ENCODE data around the gene AHCYL2.

Gene AHCYL2

GRCh38 chr7:129388333-129389098 lies 163.7 kb downstream of the AHCYL2 start:
- TF ChIP-seq EZH2 (IDR thresholded peaks at IDR 0.05; ENCODE audit: borderline replicate concordance, low read length) (no peak), CTCF (IDR thresholded peaks at IDR 0.05; ENCODE audit: low read length) (no peak)
- H3K79me2 ChIP-seq (ENCODE audit: insufficient read depth, low read length): no peaks in the 10 kb centered on the region
- no peaks in the 10 kb centered on the region for H3K27me3 ChIP-seq (ENCODE audit: insufficient read depth, low read length)
- H3K9ac ChIP-seq (ENCODE audit: low read length): no peak overlapping the region
- H3K4me1 ChIP-seq (ENCODE audit: insufficient read depth, low read length, severe bottlenecking): no peaks in the 10 kb centered on the region
- H3K9me3 ChIP-seq (ENCODE audit: low read length): no peaks in the 10 kb centered on the region
- no peaks in the 10 kb centered on the region for H4K20me1 ChIP-seq (ENCODE audit: insufficient read depth, low read length)
- H3K4me2 ChIP-seq (ENCODE audit: low read length): no peak overlapping the region
- H3K27ac ChIP-seq (ENCODE audit: low read depth, low read length, poor library complexity, severe bottlenecking): no peak overlapping the region
- H3F3A ChIP-seq (ENCODE audit: insufficient read depth, low read length): no peaks in the 10 kb centered on the region
- no peaks in the 10 kb centered on the region for H3K36me3 ChIP-seq (ENCODE audit: insufficient read depth, low read length)
- no peak overlapping the region for H3K4me3 ChIP-seq (ENCODE audit: low read depth, low read length, poor library complexity, severe bottlenecking)
- H3K9me2 ChIP-seq (ENCODE audit: low read depth, low read length): no peaks in the 10 kb centered on the region
- H2AFZ ChIP-seq (ENCODE audit: low read length): no peak overlapping the region

DNA sequence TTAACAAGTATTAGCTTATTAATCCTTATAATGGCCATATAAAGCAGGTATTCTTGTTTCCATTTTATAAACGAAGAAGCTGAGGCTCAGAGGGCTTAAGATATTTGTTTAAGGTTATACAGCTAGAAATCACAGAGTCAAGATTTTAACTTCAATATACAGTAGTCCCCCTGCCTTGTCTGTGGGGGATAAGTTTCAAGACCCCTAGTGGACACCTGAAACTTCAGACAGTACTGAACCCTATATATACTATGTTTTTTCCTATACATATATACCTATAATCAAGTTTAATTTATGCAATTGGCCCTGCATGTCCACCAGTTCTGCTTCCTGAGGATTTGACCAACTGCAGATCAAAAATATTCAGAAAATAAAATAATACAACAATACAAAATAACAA lies 165.0 kb downstream of the AHCYL2 start:
- H3K4me2 ChIP-seq (ENCODE audit: low read length): no peak overlapping the region
- TF ChIP-seq CTCF (IDR thresholded peaks at IDR 0.05; ENCODE audit: low read length) (peak; percentile 41; the same call in 1 of the 2 replicates), EZH2 (IDR thresholded peaks at IDR 0.05; ENCODE audit: borderline replicate concordance, low read length) (no peak)
- no peak overlapping the region for H2AFZ ChIP-seq (ENCODE audit: low read length)
- H4K20me1 ChIP-seq (ENCODE audit: insufficient read depth, low read length): no peaks in the 10 kb centered on the region
- no peak overlapping the region for H3K9ac ChIP-seq (ENCODE audit: low read length)
- H3K27me3 ChIP-seq (ENCODE audit: insufficient read depth, low read length): no peaks in the 10 kb centered on the region
- no peaks in the 10 kb centered on the region for H3K4me1 ChIP-seq (ENCODE audit: insufficient read depth, low read length, severe bottlenecking)
- H3K9me3 ChIP-seq (ENCODE audit: low read length): no peaks in the 10 kb centered on the region
- H3K9me2 ChIP-seq (ENCODE audit: low read depth, low read length): no peaks in the 10 kb centered on the region
- H3K79me2 ChIP-seq (ENCODE audit: insufficient read depth, low read length): no peaks in the 10 kb centered on the region
- no peak overlapping the region for H3K4me3 ChIP-seq (ENCODE audit: low read depth, low read length, poor library complexity, severe bottlenecking)
- no peaks in the 10 kb centered on the region for H3K36me3 ChIP-seq (ENCODE audit: insufficient read depth, low read length)
- no peak overlapping the region for H3K27ac ChIP-seq (ENCODE audit: low read depth, low read length, poor library complexity, severe bottlenecking)
- no peaks in the 10 kb centered on the region for H3F3A ChIP-seq (ENCODE audit: insufficient read depth, low read length)

DNA sequence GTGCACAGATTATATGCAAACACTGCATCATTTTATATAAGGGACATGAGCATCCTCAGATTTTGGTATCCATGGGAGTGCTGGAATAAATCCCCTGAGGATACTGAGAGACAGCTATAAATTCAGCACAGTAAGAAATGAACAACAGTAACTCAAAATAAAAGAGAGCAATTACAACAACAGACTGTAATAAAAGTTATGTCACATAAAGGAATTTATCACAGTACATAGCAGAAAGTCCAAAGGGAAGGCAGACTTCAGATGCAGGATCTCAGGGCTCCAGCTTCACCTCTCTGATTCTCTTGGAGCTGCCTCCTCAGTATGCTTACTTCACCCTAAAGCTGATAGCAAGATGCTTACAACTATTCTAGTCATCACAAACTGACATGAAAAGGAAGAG lies 165.5 kb downstream of the AHCYL2 start:
- Histone ChIP-seq H3K4me2 (ENCODE audit: low read length) (no peak overlapping the region), H3K27me3 (ENCODE audit: insufficient read depth, low read length) (no peaks in the 10 kb centered on the region), H3F3A (ENCODE audit: insufficient read depth, low read length) (no peaks in the 10 kb centered on the region), H3K27ac (ENCODE audit: low read depth, low read length, poor library complexity, severe bottlenecking) (no peak overlapping the region), H3K9me2 (ENCODE audit: low read depth, low read length) (no peaks in the 10 kb centered on the region), H3K9ac (ENCODE audit: low read length) (no peak overlapping the region), H3K36me3 (ENCODE audit: insufficient read depth, low read length) (no peaks in the 10 kb centered on the region), H4K20me1 (ENCODE audit: insufficient read depth, low read length) (no peaks in the 10 kb centered on the region), H2AFZ (ENCODE audit: low read length) (no peak overlapping the region), H3K4me1 (ENCODE audit: insufficient read depth, low read length, severe bottlenecking) (no peaks in the 10 kb centered on the region), H3K79me2 (ENCODE audit: insufficient read depth, low read length) (no peaks in the 10 kb centered on the region), H3K9me3 (ENCODE audit: low read length) (no peaks in the 10 kb centered on the region), H3K4me3 (ENCODE audit: low read depth, low read length, poor library complexity, severe bottlenecking) (no peak overlapping the region)
- TF ChIP-seq CTCF (IDR thresholded peaks at IDR 0.05; ENCODE audit: low read length) (no peak), EZH2 (IDR thresholded peaks at IDR 0.05; ENCODE audit: borderline replicate concordance, low read length) (no peak)

All from OCI-LY1 (cell line).